ENCODE data around the gene POLR2E. TPM values are rescaled to one million over a fixed set of nuclear protein-coding genes. Genes with fewer than 3 reads are reported as not detected.

POLR2E gene
- total and polyA plus RNA-seq, 2 of the 13 experiments (the other 11 are each of a cell fraction or from before 2014, with no cell fraction given): 140 to 272 TPM

DNA sequence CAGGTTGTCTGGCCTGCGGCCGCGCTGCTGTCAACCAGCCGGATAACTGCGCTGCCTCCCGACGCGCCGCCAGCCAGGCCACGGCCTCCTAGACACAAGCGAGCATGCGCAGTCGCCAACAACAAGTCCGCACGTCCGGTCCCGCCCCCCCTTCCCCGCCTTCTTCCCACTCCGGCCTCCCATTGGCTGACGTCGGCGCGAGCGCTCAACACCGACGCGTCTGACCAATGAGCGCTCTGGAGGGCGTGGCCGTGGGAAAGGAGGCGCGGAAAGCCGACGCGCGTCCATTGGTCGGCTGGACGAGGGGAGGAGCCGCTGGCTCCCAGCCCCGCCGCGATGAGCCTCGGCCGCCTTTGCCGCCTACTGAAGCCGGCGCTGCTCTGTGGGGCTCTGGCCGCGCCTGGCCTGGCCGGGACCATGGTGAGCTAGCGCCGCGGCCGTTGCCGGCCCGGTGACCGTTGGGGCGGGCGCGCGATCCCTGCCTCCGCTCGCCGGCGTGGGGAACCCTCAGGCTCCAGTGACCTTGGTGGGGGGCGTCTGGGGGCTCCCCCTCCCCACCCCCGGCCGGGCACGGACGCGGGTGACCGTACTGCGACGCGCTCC lies 8.6 kb upstream of the POLR2E start, which contains the start of gene GPX4 (continued):
- TF ChIP-seq NR2F1 (CRISPR knock-in tag; IDR thresholded peaks at IDR 0.05) (no peak), ZBTB1 (CRISPR knock-in tag; IDR thresholded peaks at IDR 0.05; ENCODE audit: borderline replicate concordance) (no peak), ZNF709 (CRISPR knock-in tag; IDR thresholded peaks at IDR 0.05) (peak; percentile 87), TMF1 (CRISPR knock-in tag; IDR thresholded peaks at IDR 0.05; ENCODE audit: low read depth) (peak; percentile 72), MZF1 (CRISPR knock-in tag; IDR thresholded peaks at IDR 0.05; ENCODE audit: borderline replicate concordance) (no peak), ZNF556 (CRISPR knock-in tag; IDR thresholded peaks at IDR 0.05; ENCODE audit: borderline replicate concordance) (no peak), ARID2 (CRISPR knock-in tag; IDR thresholded peaks at IDR 0.05; ENCODE audit: borderline replicate concordance) (no peak), ZNF782 (CRISPR knock-in tag; IDR thresholded peaks at IDR 0.05; ENCODE audit: borderline replicate concordance) (no peak; the same call in 1 of the 2 replicates), ZNF264 (CRISPR knock-in tag; IDR thresholded peaks at IDR 0.05) (no peak), KDM5B (CRISPR knock-in tag; IDR thresholded peaks at IDR 0.05; ENCODE audit: borderline replicate concordance) (peak; percentile 84; the same call in 1 of the 2 replicates), ZNF7 (CRISPR knock-in tag; IDR thresholded peaks at IDR 0.05) (no peak), SPEN (CRISPR knock-in tag; IDR thresholded peaks at IDR 0.05; ENCODE audit: low read depth) (peak; percentile 57), ZBTB8A (CRISPR knock-in tag; IDR thresholded peaks at IDR 0.05; ENCODE audit: borderline replicate concordance, low read depth) (no peak), FIP1L1 (IDR thresholded peaks at IDR 0.05; ENCODE audit: borderline replicate concordance, insufficient read depth, low read depth, low read length) (no peak), AKAP8 (CRISPR knock-in tag; IDR thresholded peaks at IDR 0.05) (no peak), ZNF12 (CRISPR knock-in tag; IDR thresholded peaks at IDR 0.05) (no peak), ZNF879 (CRISPR knock-in tag; IDR thresholded peaks at IDR 0.05) (peak; percentile 81), SRSF1 (optimal IDR thresholded peaks at IDR 0.05; ENCODE audit: low read depth, low read length) (no peak), ZNF484 (CRISPR knock-in tag; IDR thresholded peaks at IDR 0.05; ENCODE audit: borderline replicate concordance, low read depth) (no peak), SOX13 (IDR thresholded peaks at IDR 0.05) (no peak; the same call in 1 of the 2 replicates), SOX13 (CRISPR knock-in tag; conservative IDR thresholded peaks at IDR 0.05 in 1 of 2, IDR thresholded peaks at IDR 0.05 in 1 of 2) (peak; percentile 13 to 93; a peak in 1 of 4 replicates), ZNF253 (CRISPR knock-in tag; IDR thresholded peaks at IDR 0.05; ENCODE audit: borderline replicate concordance) (no peak), ZFP36 (IDR thresholded peaks at IDR 0.05; ENCODE audit: borderline replicate concordance, low read depth, low read length, partially characterized antibody) (no peak), MAFG (CRISPR knock-in tag; IDR thresholded peaks at IDR 0.05) (no peak), CCAR2 (optimal IDR thresholded peaks at IDR 0.05; ENCODE audit: low read depth, low read length) (no peak), ZNF44 (CRISPR knock-in tag; IDR thresholded peaks at IDR 0.05) (no peak), ZNF598 (CRISPR knock-in tag; IDR thresholded peaks at IDR 0.05; ENCODE audit: borderline replicate concordance) (0 out of 2 replicates have a peak, but pooled peaks have one; percentile 56), ZNF619 (CRISPR knock-in tag; IDR thresholded peaks at IDR 0.05) (no peak), GPN1 (CRISPR knock-in tag; IDR thresholded peaks at IDR 0.05; ENCODE audit: borderline replicate concordance) (no peak), ZNF331 (CRISPR knock-in tag; IDR thresholded peaks at IDR 0.05) (no peak; the same call in 1 of the 2 replicates), ZNF138 (CRISPR knock-in tag; IDR thresholded peaks at IDR 0.05; ENCODE audit: low read depth) (no peak)
- TF ChIP-seq, protein P1, sequence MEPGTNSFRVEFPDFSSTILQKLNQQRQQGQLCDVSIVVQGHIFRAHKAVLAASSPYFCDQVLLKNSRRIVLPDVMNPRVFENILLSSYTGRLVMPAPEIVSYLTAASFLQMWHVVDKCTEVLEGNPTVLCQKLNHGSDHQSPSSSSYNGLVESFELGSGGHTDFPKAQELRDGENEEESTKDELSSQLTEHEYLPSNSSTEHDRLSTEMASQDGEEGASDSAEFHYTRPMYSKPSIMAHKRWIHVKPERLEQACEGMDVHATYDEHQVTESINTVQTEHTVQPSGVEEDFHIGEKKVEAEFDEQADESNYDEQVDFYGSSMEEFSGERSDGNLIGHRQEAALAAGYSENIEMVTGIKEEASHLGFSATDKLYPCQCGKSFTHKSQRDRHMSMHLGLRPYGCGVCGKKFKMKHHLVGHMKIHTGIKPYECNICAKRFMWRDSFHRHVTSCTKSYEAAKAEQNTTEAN (CRISPR knock-in tag; conservative IDR thresholded peaks at IDR 0.05): peak; percentile 30; the same call in 1 of the 2 replicates
